ENCODE data around the gene PTPRT. TPM values are rescaled to one million over a fixed set of nuclear protein-coding genes. Genes with fewer than 3 reads are reported as not detected.

Gene PTPRT
- total RNA-seq, 1 experiment from 2014 or later = 0.20 TPM

DNA sequence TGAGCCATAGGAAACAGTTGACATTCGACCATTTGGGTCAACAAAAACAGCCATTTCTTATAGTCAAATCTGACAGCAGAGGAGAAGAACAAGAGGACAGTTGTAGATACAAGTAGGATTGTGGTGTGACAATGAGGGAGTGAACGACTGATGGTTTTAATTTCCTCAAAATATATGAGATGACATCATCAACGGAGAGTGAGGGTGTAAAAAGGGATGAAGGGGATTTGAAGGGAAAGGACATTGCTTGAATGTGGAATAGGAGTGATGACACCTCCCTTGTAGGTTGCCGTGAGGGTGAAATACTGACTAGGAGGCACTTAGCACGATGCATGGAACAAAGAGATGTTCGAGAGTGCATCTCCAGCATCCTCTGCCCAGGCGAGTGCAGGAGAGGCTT, 1071.7 kb downstream of the PTPRT start:
- TF ChIP-seq, protein P1, sequence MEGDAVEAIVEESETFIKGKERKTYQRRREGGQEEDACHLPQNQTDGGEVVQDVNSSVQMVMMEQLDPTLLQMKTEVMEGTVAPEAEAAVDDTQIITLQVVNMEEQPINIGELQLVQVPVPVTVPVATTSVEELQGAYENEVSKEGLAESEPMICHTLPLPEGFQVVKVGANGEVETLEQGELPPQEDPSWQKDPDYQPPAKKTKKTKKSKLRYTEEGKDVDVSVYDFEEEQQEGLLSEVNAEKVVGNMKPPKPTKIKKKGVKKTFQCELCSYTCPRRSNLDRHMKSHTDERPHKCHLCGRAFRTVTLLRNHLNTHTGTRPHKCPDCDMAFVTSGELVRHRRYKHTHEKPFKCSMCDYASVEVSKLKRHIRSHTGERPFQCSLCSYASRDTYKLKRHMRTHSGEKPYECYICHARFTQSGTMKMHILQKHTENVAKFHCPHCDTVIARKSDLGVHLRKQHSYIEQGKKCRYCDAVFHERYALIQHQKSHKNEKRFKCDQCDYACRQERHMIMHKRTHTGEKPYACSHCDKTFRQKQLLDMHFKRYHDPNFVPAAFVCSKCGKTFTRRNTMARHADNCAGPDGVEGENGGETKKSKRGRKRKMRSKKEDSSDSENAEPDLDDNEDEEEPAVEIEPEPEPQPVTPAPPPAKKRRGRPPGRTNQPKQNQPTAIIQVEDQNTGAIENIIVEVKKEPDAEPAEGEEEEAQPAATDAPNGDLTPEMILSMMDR (IDR thresholded peaks at IDR 0.05; ENCODE audit: insufficient read depth in 1 of 2, low read depth in 1 of 2, low read length in 1 of 2, severe bottlenecking in 1 of 2, unreplicated experiment in 1 of 2) = no peak
- CTCF ChIA-PET = no interaction called here
- BruUV-seq (replicated peaks) = no TSS peak
- Mint-ChIP-seq H3K27ac (ENCODE audit: unreplicated experiment) (no peak overlapping the region), H3K36me3 (ENCODE audit: insufficient read depth, unreplicated experiment) (no peaks in the 10 kb centered on the region), H3K27me3 (ENCODE audit: insufficient read depth, unreplicated experiment) (peaks cover 26% of the 10 kb centered on the region), H3K4me3 (ENCODE audit: unreplicated experiment) (no peak overlapping the region), H3K4me1 (ENCODE audit: low read depth, unreplicated experiment) (no peaks in the 10 kb centered on the region), H3K9me3 (ENCODE audit: unreplicated experiment) (no peaks in the 10 kb centered on the region)
- no peaks in the 10 kb centered on the region; the same call in 1 of the 2 replicates for H3K27me3 ChIP-seq (replicated peaks; ENCODE audit: control insufficient read depth, insufficient read depth, low read length)
- POLR2A ChIA-PET = no interaction called here
- no peaks in the 10 kb centered on the region for H3K36me3 ChIP-seq (ENCODE audit: control insufficient read depth, insufficient read depth, low read length)
- no peaks in the 10 kb centered on the region for H3K4me1 ChIP-seq
- no peaks in the 10 kb centered on the region for H3K9me3 ChIP-seq
- intact Hi-C loops (cut with micrococcal nuclease; ENCODE audit: unreplicated experiment) = no loop called here
- no peak overlapping the region for H3K4me3 ChIP-seq (ENCODE audit: low read depth, low read length)
- DNase-seq = no peak

DNA sequence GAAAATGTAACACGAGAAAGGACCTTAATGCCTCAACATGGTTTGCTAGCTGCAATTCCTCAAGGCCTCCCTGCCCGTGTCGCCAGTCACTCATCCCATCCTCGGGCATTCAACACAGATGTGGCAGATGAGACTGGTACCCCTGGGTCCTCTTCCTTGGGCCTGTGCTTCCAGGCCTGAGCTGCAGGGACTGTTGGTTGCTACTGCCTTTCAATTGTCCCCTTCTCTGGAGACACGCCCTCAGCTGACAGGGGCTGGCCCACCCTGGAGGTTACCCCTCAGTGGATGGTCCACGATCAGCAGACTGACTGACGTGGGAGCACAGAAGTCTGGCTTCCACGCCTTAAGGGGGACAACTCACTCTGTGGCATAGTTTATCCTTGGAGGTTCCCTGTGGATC, 1076.5 kb downstream of the PTPRT start:
- no peaks in the 10 kb centered on the region for H3K9me3 Mint-ChIP-seq (ENCODE audit: unreplicated experiment)
- Histone ChIP-seq H3K4me3 (ENCODE audit: low read depth, low read length) (no peak overlapping the region), H3K9me3 (no peaks in the 10 kb centered on the region), H3K27me3 (replicated peaks; ENCODE audit: control insufficient read depth, insufficient read depth, low read length) (no peaks in the 10 kb centered on the region; the same call in 1 of the 2 replicates), H3K36me3 (ENCODE audit: control insufficient read depth, insufficient read depth, low read length) (no peaks in the 10 kb centered on the region), H3K4me1 (no peaks in the 10 kb centered on the region)
- intact Hi-C loops (cut with micrococcal nuclease; ENCODE audit: unreplicated experiment) = no loop called here
- TF ChIP-seq, protein P1 (IDR thresholded peaks at IDR 0.05; ENCODE audit: insufficient read depth in 1 of 2, low read depth in 1 of 2, low read length in 1 of 2, severe bottlenecking in 1 of 2, unreplicated experiment in 1 of 2) = no peak
- no peaks in the 10 kb centered on the region for H3K36me3 Mint-ChIP-seq (ENCODE audit: insufficient read depth, unreplicated experiment)
- no peaks in the 10 kb centered on the region for H3K4me1 Mint-ChIP-seq (ENCODE audit: low read depth, unreplicated experiment)
- no peak overlapping the region for H3K27ac Mint-ChIP-seq (ENCODE audit: unreplicated experiment)
- no peak overlapping the region for H3K4me3 Mint-ChIP-seq (ENCODE audit: unreplicated experiment)
- no TSS peak for BruUV-seq (replicated peaks)
- peaks cover 20% of the 10 kb centered on the region for H3K27me3 Mint-ChIP-seq (ENCODE audit: insufficient read depth, unreplicated experiment)
- DNase-seq = no peak
- POLR2A ChIA-PET = no interaction called here
- CTCF ChIA-PET = no interaction called here

DNA sequence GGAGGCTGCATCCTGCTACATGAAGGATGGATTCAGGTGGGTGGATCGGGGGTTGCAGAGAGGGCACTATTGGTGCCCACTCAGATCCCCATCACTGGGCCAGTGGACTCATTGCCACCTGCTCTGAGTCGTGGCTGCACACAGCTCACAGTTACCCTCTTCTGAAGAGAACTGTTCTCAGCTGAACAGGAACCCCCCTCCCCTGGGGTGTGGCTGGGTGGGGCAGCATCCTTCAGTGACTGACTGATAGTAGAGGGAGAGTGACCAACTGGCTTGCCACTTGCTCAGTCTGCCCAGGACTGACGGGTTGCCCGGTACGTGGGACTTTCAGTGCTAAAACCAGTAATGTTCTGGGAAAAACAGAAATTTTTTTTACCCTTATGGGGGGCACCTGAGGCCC, 1077.5 kb downstream of the PTPRT start:
- Histone ChIP-seq H3K4me1 (no peaks in the 10 kb centered on the region), H3K9me3 (no peaks in the 10 kb centered on the region), H3K36me3 (ENCODE audit: control insufficient read depth, insufficient read depth, low read length) (no peaks in the 10 kb centered on the region), H3K4me3 (ENCODE audit: low read depth, low read length) (no peak overlapping the region), H3K27me3 (replicated peaks; ENCODE audit: control insufficient read depth, insufficient read depth, low read length) (no peaks in the 10 kb centered on the region)
- CTCF ChIA-PET = no interaction called here
- POLR2A ChIA-PET = no interaction called here
- BruUV-seq (replicated peaks) = no TSS peak
- TF ChIP-seq, protein P1 (IDR thresholded peaks at IDR 0.05; ENCODE audit: insufficient read depth in 1 of 2, low read depth in 1 of 2, low read length in 1 of 2, severe bottlenecking in 1 of 2, unreplicated experiment in 1 of 2) = no peak
- Mint-ChIP-seq H3K4me1 (ENCODE audit: low read depth, unreplicated experiment) (no peaks in the 10 kb centered on the region), H3K27ac (ENCODE audit: unreplicated experiment) (no peak overlapping the region), H3K9me3 (ENCODE audit: unreplicated experiment) (no peaks in the 10 kb centered on the region), H3K27me3 (ENCODE audit: insufficient read depth, unreplicated experiment) (peaks cover 11% of the 10 kb centered on the region), H3K4me3 (ENCODE audit: unreplicated experiment) (no peak overlapping the region), H3K36me3 (ENCODE audit: insufficient read depth, unreplicated experiment) (no peaks in the 10 kb centered on the region)
- DNase-seq = no peak
- intact Hi-C loops (cut with micrococcal nuclease; ENCODE audit: unreplicated experiment) = no loop called here
